GM19099 (cell line): Measurements from ENCODE around the gene ACRBP.
A peak's percentile ranks its signal among the peaks of the same experiment; 100 is the strongest.

ENCODE experiments used
- POLR2A ChIP-seq: IDR thresholded peaks from 3 replicates; pipeline ENCODE4 v1.6.1; 2011; ENCODE audit warnings: low read depth; ENCODE audit not compliant: insufficient read length; ENCODE audit errors: extremely low read depth

The ACRBP gene

DNA sequence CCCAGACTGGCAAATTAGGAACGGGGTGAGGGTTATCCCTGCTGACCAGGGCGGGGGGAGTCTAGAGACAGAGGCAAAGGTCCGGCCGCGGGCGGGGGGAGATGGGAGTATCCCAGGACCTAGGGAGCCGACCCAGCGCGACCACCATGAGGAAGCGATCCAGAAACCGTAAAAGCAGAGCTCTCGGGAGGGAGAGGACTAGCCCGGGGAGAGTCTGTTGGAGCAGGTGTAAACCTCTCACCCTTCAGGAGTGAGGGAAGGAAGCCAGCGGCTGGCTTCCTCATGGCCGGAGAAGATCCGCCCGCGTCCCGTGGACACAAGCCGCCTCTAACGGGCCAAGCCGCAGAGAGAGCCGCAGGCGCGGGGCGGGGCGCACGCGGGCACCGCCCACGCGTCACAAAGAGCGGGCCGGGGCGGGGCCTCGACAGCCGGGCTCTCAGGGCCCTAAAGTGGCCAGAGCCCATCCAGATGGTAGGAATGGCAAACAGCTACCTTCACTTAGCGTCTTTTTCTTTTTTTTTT, at the start of gene ACRBP:
Gene ACRBP, minus strand, starts transcription at position 350 of the 522 bp plus-strand sequence. Its CDS starts 66 bp downstream, at position 284.
- TF ChIP-seq POLR2A, result peak; percentile 61

DNA sequence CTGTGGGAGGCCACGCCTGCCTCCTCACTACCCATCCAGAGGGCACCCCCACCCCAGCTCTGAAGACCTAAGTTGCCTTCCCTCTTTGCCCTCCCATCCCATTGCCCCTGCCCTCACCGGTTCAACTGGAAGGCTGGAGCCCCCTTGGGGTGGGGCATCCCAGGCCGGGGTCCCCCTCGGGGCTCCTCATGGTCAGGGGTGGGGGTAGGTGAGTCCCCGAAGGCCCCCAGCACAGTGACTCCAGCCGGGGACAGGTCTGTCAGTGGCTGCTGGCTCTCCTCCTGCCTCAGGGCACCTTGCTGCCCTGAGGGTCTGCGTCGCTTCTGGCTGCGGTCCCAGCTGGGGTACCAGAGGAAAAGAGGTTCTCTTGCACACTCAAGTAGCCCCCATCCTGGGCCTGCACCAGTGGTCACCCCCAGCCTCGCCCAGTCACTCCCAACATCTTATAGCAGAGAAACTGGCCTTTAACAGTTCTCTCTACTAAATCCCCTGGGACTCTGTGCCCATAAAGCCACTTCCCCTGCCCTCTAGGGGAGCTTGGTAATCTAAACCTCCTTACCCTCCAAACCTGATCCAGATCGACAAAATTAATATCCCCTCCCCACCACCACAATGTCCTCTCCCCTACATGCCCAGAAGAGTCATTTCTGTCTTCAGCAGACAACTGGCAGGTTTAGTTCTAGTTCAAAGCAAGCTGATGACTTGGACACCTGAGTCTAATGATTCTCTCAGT, 48.2 kb upstream of the ACRBP start:
- no peak for TF ChIP-seq POLR2A

DNA sequence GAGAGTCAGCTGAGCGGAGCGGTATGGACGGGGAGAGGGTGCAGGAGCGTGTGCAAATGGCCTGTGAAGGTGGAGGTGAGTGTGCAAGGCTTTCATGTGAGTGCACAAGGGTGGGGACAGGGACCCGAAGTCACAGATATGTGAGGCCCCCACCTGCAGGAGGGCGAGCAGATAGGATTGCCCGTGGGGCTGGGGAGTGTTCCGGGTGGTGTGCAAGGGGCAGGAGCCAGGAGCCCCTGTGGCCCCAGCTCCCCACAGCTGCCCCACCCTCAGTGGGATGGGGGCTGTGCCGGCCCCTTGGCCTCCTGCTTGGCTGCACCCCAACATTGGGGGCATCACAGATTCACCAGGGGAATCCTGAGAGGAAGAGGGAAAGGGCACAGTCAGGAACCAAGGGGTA, 47.5 kb upstream of the ACRBP start:
- no peak for TF ChIP-seq POLR2A

DNA sequence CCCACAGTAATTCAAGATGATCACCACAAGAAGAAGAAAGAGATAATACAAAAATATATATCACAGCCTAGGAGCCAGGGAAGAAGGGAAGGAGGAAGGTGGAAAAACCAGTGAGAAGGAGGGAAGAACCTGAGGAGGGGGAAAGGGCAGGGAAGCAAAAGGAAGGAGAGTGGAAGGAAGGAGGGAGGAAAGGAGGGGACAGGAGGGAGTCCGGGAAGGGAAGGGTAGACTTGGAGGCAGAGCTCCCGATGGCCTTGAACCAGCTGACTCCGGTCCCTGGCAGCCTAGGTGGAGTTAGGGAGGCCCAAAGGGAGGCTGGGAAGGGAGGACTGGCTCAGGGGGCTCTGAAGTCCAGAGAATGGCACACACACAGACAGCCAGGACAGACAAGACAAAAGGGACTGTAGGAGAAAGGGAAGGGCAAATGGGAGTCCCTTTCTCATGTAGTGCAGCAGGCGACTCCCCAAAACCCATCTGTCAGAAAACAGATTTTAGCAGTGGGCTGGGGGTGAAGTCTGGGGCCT, 46.7 kb upstream of the ACRBP start:
- TF ChIP-seq POLR2A, result no peak

DNA sequence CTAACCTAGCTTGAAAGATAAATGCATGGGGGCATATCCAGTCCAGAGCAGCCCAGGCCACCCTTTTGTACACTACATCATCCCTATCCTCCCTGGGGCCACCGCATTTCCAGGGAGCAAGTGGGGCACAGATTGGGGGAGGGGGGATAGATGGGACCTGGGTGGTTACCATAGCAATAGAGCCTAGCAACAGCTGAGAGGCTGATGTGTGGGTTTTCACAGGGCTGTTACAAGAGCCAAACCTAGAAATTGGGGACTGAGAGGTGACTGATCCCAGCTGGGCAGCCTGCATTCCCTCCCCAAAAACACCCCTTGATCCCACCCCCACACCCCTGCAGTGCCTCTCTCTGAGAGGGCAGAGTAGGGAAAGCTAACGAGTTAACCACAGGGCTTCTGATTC, 45.7 kb upstream of the ACRBP start:
- TF ChIP-seq POLR2A, result no peak

DNA sequence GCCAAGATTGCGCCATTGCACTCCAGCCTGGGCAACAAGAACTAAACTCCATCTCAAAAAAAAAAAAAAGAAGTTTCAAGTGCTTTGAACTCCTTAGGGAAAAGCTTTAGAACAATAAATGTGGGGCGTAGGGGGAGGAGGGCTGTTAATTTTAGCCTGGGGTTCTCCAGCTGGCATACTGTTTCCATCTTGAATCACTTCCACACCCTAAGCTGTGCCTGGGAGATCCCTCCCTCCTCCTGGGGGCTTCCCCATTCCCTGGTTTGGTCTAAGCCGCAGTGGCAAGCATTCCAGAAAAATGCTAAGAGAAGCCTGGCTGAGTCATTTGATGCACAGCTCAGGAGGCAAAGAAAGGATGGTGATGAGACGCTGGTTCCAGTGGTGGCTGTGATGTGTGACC, 44.2 kb upstream of the ACRBP start:
- no peak for TF ChIP-seq POLR2A

DNA sequence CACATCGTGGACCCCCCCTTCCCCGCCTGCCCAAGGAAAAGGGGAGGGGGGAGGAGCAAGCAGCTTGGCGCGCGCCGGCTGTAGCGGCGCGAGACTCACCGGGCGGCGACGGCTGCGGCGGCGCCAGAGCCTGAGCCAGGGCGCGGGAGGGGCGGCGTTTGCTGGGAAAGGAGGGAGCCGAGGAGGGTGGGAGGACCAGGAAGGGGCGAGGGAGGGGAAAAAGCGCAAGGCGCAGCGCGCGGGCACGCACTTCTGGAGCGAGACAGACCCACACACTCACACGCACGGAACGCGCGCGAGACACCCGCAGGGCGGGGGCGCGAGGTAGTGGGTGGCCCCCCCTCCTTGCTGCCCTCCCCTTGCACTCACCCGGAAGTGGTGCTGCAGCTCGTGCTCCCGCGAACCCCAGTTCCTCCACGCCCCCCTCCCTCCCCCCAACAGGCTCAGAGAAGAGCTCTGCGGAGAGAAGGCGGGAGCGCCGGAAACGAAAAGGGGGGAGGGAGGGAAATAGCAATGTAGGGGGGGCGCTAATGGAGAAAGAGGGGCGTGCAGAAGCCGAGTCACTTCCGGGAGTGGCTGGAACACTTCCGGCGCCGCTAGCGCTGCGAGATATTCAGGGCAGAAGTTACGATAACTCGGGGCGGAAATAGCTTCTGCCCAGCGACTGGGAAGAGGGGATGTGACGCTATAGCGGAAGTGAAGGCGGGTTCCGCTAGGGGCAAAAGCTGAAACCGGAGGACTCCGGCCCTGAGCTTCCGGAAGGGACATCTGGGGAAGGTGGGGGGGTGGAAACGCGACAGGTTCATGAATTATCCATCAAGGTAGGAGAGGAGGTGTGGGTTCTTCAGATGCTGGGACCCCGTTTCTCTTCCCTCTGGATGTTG, 42.0 kb upstream of the ACRBP start, which contains the start of gene ZNF384:
Gene ZNF384, minus strand, starts transcription at position 377 of the 884 bp plus-strand sequence. CDS start 9,855 bp downstream, outside the sequence.
- TF ChIP-seq POLR2A, result peak; percentile 81

DNA sequence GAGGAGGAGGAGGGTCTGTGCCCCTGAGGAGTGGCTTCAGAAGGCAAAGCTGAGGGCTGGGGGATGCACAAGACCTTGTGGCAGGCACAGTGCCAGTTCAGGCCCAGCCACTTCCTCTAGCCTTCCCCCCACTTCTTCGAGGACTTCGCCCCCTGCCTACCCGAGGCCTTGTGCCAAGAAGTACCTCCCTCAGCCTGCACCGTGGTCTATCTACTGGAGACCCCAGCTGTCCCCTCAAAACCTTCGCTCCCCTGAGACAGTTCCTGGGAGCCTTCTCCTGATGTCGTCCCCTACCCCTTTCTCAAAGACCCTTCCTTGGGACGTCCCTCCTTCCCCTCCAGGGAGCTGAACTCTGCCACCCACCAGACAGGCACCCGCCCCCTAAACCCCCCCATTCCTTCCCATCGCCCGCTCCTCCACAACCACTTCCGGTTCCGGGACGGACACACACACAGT, 41.3 kb upstream of the ACRBP start:
- no peak for TF ChIP-seq POLR2A

DNA sequence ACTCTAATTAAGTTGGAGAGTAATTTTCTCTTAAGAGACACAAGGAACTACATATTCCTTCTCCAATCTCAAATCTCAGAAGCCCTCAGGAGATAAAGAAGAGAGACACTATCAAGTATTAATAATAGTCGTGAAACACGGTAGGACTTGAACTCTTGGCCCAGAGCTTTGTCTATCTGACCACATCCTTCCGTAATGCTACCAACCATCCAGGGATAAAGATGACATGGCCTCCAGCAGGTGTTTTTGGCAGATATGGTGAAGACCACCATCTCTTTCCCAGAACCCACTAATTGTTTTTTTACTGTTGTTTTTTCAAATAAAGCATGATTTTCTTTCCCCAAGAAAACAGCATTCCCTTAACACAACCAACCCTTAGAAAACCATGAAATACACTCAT, 38.6 kb upstream of the ACRBP start:
- no peak for TF ChIP-seq POLR2A

DNA sequence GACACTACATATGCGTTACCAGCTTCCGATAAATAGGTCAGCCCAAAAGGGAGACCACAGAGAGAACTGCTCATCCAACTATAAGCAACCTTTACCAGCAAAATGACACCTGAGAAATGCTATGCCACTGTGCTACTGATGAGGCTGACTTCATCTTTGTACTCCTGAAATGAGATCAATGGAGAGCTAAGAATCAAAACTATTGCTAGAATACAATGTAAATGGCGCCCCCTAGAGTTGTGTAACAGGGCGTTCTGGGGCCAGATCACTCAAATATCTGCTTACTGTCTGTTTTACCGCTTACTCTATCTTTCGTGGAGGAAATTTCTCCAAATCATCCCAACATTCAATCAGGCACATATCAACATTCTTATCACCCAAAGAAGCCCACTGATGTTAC, 37.4 kb upstream of the ACRBP start:
- no peak for TF ChIP-seq POLR2A

DNA sequence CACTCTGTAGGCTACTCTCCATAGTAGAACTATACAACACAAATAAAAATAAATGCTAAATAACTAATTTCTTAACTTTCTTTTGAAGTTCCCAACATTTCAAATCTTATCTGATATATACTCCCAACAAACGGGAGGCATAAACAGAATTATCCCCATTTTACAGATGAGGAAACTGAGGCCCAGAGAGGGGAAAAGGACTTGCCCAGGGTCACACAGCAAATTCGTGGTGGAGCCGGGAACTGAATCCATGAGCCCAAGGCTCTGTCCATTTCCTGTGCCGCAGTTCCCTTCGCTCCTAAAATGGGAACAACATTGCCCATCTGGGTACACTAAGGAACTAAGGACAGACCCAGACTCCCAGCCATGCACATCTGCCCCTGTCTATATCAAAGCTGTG, 29.7 kb upstream of the ACRBP start:
- TF ChIP-seq POLR2A, result no peak

DNA sequence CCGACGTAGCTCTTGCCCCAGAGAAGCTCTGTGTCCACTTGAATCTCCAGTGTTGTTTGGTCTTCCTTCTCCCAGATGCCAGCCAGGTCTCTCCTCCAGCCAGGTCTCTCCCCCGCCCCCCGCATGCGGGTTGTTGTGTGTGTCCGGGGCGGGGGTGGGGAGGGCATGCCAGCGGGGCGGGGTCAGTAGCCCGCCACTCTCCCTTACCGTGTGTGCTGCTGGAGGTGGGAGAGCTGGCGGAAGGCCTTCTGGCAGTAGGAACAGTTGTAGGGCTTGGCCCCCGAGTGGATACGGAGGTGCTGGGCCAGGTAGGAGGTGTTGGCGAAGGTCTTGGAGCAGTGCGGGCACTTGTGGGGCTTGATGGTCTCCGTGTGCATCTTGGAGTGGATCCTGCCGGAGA, 24.9 kb upstream of the ACRBP start:
- TF ChIP-seq POLR2A, result no peak

DNA sequence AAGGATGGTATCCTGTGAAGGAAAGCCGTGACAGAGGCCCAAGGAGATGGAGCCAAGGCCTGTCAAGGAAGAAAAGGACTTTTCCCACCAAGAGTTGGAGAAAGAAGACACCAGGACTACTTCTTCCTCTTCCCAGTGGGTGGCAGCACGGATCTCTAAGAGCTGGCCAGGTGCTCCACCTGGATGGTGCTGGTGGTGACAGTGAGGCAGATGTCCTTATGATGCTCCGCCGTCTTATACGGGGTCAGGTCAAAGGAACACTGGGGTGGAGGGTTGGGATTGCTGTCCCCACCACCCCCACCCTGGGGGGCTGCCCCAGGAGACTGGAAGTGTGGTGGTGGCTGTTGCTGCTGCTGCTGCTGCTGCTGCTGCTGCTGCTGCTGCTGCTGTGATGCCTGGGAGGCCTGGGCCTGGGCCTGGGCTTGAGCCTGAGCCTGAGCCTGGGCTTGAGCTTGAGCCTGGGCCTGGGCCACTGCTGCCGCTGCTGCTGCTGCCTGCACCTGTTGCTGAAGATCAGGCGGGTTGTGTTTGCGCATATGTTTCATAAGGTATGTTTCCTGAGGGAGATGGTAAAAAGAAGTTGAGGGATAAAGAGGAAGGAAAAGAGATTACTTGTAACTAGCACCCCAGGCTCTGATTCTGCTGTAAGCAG, 20.5 kb upstream of the ACRBP start:
- no peak for TF ChIP-seq POLR2A

DNA sequence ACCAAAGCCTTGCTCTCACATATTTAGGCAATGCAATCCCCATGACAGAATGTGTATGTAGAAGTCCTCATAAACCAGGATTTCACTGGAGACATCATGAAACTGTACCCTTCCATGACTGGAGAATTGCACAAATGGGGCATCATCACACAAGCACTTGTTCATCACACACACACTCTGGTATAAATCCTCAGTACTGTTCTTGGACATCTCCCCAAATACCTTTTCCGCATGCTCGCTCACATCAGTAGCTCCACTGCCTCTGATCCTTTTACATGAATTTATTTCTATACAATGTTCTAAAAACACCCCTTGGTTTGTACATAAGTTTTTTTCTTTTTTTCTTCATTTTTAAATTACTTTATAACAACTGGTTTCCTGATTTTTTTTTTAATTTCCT, 19.0 kb upstream of the ACRBP start:
- TF ChIP-seq POLR2A, result no peak

DNA sequence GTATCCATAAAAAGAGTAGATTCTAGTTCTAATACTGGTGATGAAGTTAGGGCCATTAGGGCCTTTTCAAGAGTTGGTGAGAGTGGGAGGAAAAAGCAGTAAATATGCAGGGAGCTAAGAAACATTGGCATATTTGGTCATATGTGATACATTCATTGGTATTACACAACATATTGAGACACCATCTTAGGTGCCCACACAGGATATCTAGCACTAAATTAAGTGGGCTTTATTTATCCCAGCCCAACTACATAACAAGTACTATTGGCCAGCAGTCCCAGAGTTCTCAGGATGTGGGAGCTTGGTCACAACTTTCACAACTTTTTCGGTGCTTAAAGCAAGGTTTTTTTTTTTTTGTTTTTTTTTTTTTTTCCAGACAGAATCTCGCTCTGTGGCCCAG, 17.7 kb upstream of the ACRBP start:
- no peak for TF ChIP-seq POLR2A
